LNCAP (cell line): Measurements from ENCODE around the gene ZCCHC24.

Experiments
- TF ChIP-seq, protein P1 (sequence below): fragments of 450-650 bp; IDR thresholded peaks from 2 replicates; pipeline ENCODE4 v1.5.1; 2017; ENCODE audit warnings: mild to moderate bottlenecking

Gene ZCCHC24

DNA sequence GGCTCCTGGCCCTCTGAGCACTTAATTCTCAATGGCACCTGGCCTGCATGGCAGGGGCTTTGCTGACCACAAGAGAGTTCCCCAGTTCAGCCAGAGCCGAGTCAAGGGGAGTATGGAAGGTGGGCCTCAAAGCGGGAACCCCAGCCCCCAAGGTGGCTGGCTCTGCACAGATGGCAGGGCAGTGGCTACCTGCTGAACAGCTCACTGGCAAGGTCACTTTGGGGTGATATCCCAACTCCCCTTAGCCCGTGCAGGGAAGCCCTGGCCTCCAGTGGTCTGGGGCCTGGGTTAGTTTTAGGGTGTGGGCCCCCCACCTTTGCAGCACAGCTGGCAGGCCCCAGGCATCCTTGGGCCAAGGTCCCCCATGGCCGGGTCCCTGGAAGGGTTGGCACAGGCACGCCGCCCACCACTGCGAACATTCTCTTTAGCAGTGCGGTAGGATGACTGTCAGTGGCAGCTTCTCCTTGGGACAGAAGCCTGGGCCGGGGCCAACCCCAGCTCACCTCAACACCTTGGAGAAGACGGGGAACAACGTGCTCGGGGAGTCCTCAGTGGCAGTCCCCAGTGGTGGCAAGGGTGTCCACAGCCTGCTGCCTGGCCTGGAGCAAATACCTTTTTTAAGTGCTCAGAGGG, 61.3 kb downstream of the ZCCHC24 start:
- TF ChIP-seq, protein P1, sequence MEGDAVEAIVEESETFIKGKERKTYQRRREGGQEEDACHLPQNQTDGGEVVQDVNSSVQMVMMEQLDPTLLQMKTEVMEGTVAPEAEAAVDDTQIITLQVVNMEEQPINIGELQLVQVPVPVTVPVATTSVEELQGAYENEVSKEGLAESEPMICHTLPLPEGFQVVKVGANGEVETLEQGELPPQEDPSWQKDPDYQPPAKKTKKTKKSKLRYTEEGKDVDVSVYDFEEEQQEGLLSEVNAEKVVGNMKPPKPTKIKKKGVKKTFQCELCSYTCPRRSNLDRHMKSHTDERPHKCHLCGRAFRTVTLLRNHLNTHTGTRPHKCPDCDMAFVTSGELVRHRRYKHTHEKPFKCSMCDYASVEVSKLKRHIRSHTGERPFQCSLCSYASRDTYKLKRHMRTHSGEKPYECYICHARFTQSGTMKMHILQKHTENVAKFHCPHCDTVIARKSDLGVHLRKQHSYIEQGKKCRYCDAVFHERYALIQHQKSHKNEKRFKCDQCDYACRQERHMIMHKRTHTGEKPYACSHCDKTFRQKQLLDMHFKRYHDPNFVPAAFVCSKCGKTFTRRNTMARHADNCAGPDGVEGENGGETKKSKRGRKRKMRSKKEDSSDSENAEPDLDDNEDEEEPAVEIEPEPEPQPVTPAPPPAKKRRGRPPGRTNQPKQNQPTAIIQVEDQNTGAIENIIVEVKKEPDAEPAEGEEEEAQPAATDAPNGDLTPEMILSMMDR: no peak

DNA sequence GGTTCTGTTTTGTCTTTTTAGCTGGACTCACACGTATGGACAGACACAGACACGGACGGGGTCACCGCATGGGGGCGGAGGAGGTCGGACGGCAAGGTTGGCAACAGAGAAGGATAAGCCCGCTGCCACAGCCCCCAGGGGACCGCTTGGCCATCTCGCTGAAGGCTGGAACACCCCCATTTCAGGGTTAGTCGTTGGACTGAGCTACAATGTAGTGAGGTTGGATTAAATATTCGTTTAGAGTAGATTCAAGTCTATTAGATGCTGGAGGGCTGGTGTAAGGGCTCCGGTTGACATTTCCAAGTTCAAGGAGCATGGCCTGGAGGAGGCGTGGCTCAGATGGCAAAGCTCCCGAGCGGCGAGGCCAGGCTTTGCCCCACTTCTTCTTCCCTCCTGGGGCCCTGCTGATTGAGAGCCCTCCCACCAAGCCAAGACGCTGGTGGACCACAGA, 62.9 kb downstream of the ZCCHC24 start:
- TF ChIP-seq, protein P1: no peak

DNA sequence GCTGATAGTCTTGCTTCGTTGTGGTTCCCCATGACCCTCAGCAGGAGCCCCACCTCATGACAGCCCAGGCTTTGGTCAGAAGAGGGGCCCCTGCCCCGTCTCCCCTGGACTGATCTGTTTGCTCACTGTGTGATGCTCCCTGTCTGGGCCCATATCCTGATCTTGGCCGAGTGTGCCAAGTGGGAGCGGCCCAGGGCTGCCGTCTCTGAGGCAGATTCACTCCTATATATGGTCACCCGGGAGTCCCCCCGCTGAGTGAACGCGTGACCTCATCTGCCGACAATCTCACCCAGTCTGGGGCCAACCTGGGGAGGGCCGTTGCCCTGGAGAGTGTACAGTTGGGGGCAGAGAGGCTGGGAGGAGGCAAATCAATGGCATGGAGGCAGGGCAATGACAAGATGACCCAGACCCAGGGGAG, 63.6 kb downstream of the ZCCHC24 start:
- TF ChIP-seq, protein P1: no peak

DNA sequence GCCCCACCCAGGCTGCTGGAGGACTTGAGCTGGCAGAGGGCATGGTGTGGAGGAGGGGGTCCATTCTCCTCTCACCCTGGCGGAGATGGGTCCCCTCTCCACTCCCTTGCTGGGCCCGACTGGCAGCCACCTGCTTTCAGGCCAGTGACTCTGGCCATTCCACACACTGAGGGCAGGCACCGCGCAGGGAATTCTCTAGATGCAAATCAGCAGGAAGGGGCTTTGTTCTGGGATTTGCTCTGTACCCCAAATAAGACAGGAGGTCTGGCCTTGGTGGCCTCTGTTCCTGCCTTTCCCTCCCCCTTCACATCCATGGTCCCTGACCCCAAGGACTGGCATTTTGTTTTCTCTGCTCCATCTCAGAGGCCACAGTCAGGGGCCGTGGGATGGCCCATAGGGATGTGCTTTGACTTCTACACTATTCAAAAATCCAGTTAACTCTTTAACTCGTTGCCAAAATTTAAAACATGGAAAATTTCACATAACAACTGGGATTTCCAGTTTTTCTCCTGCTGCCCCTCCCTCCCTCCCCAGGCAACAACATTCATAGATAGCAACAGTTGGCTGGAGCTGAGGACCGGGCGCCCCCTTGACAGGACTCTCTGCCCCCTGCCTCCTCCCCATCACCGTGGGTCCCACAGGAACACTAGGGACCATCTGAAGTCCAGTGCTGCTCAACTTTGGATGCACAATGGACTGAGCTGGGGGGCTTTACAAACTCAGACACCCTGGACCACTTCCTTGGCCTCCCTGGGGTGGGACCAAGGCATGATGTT, 64.3 kb downstream of the ZCCHC24 start:
- TF ChIP-seq, protein P1: no peak

DNA sequence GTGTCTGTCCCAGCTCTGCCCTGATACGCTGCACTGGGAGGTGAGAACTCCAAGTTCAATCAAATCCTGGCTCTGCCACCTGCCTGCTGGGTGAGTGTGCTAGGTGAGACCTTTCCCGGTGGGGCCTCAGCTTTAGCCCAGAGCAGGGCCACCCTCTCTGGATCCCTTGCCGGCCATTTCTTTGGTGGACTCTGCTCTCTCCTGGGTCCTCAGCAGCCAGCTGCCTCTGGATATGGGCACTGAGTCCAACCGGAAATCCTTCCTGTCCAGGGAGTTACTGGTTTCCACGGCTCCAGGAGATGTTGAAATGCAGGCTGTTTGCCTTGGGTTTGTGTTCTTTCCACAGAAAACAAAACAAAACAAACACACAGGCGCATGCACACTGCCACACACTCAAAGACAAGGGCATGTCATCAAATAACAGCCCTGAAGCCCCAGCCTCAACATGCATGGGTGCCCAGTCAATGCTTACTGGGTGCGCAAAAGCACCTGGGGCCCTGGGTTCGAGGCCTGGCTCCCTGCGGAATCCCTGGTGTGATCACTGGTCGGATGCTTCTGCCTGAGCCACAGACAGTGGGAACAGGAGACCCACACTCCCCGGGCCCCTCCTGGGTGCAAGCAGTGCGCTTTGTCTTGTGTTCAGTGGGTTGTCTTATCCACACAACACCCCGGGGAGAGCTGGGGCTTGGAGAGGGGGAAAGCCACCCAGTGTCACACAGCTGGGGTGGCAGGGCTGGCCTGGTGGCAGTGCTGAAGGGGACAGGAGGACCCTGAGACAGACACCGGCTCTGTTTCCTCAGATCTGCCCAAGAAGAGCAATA, 65.1 kb downstream of the ZCCHC24 start:
- TF ChIP-seq, protein P1: no peak

DNA sequence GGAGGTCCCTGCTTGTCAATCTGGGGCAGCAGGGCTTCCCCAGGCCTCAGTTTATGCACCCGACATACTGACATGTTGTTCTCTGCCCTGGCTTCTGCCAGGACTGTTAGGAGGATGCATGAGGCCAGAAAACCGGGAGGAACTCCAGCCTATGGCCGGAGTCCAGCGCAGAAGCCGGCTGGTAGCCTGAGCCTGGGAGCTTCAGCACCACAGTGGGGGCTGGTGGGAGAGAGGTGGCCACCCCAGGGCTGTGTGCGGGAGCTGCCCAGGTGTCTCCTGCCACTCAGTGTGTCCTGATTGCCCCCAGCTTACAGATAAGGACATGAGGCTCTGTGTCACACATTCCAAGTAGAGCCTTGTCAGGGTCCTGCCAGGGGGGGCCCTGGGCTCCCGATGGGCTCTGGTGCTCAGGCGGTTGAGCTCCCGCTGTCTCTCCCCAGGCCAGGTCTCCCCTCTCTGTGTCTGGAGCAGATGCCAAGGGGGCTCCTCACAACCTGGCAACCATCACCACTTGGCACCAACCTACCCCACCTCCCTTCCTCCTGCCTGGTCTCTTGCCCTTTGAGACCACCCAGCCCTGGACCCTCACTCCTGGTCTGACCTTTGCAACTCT, 65.8 kb downstream of the ZCCHC24 start:
- TF ChIP-seq, protein P1: no peak
